HCT116 (cell line): Measurements from ENCODE around the gene HUNK.

Experiments used
- EZH2 ChIP-seq: fragments of 200-600 bp; sonication (generic); IDR thresholded peaks from 2 replicates; pipeline ENCODE4 v1.6.1; 2017; ENCODE audit warnings: antibody characterized with exemption, mixed run types
- POLR2A ChIP-seq: IDR thresholded peaks from 2 replicates; pipeline ENCODE4 v1.7.0; 2011; ENCODE audit warnings: borderline replicate concordance; ENCODE audit not compliant: insufficient read depth, insufficient read length; ENCODE audit errors: extremely low read depth
- ZFX ChIP-seq: fragments of 450-650 bp; IDR thresholded peaks from 2 replicates; pipeline ENCODE4 v1.6.1; 2017
- TF ChIP-seq, protein P1 (sequence below), 3 experiments: fragments of 200-600 bp in 1 of 3; sonication (generic) in 1 of 3; IDR thresholded peaks in 2 of 3; conservative IDR thresholded peaks in 1 of 3; 2 replicates each; pipeline ENCODE4 v1.5.1; 2012 to 2017; ENCODE audit warnings: low read depth in 2 of 3, low read length in 2 of 3, antibody characterized with exemption in 1 of 3, borderline replicate concordance in 1 of 3, control low read depth in 1 of 3, mild to moderate bottlenecking in 1 of 3, mixed read lengths in 1 of 3, mixed run types in 1 of 3, moderate library complexity in 1 of 3; ENCODE audit not compliant: insufficient read depth in 1 of 3

DNA sequence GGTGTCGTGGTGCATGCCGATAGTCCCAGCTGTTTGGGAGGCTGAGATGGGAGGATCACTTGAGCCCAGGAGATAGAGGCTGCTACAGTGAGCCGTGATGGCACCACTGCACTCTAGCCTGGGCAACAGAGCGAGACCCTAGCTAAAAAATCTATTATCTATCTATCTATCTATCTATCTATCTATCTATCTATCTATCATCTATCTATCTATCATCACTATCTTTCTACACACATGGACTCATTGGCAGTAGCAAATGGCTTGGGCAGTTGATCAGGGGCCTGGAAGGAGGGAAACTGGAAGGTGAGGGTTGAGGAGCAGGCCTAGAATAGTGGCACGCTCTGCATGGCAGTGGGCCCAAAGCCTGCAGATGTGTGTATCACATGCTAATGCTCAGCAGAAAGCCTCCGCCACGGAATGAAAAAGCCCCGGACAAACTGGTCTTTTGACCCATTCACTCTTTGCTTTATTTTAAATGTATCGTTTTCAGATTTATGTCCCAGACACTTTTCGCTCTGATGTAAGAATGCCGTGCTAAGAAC is 7.3 kb upstream of the HUNK start:
- TF ChIP-seq, protein P1, sequence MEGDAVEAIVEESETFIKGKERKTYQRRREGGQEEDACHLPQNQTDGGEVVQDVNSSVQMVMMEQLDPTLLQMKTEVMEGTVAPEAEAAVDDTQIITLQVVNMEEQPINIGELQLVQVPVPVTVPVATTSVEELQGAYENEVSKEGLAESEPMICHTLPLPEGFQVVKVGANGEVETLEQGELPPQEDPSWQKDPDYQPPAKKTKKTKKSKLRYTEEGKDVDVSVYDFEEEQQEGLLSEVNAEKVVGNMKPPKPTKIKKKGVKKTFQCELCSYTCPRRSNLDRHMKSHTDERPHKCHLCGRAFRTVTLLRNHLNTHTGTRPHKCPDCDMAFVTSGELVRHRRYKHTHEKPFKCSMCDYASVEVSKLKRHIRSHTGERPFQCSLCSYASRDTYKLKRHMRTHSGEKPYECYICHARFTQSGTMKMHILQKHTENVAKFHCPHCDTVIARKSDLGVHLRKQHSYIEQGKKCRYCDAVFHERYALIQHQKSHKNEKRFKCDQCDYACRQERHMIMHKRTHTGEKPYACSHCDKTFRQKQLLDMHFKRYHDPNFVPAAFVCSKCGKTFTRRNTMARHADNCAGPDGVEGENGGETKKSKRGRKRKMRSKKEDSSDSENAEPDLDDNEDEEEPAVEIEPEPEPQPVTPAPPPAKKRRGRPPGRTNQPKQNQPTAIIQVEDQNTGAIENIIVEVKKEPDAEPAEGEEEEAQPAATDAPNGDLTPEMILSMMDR (IDR thresholded peaks at IDR 0.05 in 2 of 3, conservative IDR thresholded peaks at IDR 0.05 in 1 of 3; ENCODE audit: borderline replicate concordance in 1 of 3, insufficient read depth in 1 of 3, low read depth in 2 of 3, low read length in 2 of 3): no peak
- TF ChIP-seq ZFX (no peak), POLR2A (no peak), EZH2 (no peak)
